T-helper 22 cell (primary cell): ENCODE results near the gene CCL17.
"Not testable (repeated sequence)": the region's sequence is repeated elsewhere in the genome, so short reads cannot be mapped to it uniquely, and the experiment has no call there.

Experiments used
- DNase-seq: peaks from one replicate; pipeline ENCODE4 v3.0.0-alpha.2; 2020; ENCODE audit warnings: low read depth

CCL17 gene

GRCh38 chr16:57403965-57404817, at the start of gene CCL17:
TSS of gene CCL17 (plus strand) at chr16:57404767. CDS start at chr16:57413933, 9,166 bp downstream.
- no peak for DNase-seq

- DNase-seq: no peak
Observed at GRCh38 chr16:57355898-57356414, 48.6 kb upstream of the CCL17 start.

- no peak for DNase-seq
Observed at GRCh38 chr16:57356547-57356946, 48.0 kb upstream of the CCL17 start.

GRCh38 chr16:57357330-57358085, 47.1 kb upstream of the CCL17 start:
- no peak for DNase-seq

DNA sequence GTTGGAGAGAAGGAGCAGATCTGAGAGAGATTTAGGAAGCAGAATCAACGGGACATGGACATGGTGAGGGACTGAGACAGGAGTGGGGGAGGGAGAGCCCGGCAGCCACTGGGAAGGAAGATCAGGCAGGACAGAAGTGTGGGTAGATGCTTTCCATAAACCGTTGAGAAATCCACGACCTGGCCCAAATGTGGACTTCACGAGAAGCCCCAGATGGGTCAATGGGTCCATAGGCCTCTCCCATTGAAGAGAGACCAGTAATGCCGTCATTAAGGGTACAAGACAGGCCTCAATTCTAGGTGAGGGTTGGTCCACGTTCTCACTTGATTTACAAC, 46.5 kb upstream of the CCL17 start:
- DNase-seq: no peak

DNA sequence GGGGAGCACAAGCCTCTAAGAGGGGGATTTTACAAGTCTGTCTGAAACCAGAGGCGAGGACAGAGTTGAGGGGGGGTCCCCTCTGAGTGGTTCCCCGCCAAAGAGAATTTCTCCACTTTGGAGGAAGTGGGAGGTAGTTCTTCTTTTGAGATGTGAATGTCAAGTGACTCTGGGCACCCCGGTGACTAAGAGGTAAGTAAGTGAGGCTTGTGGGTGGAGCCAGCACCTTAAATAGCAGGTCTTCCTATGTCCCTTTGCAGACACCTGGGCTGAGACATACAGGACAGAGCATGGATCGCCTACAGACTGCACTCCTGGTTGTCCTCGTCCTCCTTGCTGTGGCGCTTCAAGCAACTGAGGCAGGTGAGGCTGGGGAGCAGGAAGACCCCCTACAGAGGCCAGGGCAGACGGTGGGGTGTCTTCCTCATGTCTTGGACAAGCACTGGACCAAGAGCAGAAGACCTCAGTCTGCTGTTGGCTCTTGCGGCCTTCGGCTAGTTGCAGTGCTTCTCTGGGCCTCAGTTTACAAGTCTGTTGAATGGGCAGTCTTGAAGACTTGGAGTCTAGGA, 46.0 kb upstream of the CCL17 start, which contains the start of gene CCL22:
CCL22 (plus strand) TSS at position 257 of the 569 bp plus-strand sequence; CDS start at position 291, 34 bp downstream.
- no peak for DNase-seq

DNA sequence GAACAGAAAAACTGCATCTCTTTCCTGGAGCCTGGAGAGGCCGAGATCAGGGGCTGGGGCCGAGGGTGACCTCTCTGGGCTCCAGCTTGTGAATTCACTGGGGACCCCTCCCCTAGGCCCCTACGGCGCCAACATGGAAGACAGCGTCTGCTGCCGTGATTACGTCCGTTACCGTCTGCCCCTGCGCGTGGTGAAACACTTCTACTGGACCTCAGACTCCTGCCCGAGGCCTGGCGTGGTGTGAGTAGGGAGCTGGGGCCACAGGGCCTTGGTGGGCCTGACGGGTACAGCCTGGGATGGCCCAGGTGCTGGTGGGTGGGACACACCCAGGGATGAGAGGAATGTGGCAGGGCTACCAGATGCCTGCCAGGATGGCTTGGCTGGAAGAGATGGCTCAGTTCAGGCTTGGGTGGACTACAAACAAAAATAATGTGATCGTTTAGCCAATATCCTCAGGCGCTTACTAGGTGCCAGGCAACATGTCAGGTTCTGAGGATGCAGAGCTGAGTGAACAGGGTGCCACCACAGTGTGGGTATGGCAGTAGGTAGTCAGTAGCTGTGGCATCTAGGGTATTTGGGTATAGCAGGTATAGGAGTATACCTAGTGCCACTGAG, 44.1 kb upstream of the CCL17 start:
- no peak for DNase-seq

DNA sequence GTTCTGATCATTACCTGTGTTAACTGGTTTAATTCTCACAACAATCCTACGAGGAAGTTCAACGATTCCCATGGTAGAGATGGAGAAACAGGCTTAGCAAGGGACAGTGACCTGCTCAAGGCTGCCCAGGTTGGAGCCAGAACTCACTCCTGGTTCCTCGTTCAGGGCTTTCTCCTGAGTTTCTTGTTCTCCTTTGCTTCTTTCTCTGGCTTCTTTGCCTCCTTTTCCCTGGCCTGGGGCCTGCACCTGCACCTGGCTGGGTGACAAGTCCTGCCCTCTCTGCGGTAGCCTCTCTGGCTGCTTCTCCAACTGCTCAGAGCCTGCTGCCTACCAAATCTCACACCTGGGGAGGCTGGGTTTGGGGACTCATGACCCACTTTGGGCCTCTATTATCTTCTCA, 43.2 kb upstream of the CCL17 start:
- no peak for DNase-seq

- no peak for DNase-seq
Observed at GRCh38 chr16:57364143-57364542, 40.4 kb upstream of the CCL17 start.

DNA sequence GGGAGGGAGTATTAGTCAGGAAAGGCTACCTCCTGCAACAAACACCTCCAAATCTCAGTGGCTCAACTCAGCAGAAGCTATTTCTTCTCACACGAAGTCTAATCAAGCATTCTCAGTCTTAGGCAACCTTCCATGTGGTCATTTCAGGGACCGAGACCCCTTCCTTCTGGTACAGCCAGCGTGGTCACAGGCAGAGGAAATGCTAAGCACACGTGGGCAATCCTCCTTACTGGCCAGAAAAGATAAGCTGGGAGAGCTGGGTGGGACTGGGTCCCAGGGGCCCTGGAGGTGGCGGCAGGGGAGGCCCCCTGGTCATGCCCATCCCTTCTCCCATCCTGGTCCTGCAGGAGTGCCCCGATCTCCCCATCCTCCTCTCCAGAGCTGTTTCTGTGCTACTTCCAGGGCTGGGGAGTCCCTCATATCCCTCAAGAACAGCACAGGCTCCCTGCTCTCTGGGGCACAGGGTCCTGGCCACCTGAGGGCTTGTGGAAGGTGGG, 38.0 kb upstream of the CCL17 start:
- DNase-seq: no peak

DNA sequence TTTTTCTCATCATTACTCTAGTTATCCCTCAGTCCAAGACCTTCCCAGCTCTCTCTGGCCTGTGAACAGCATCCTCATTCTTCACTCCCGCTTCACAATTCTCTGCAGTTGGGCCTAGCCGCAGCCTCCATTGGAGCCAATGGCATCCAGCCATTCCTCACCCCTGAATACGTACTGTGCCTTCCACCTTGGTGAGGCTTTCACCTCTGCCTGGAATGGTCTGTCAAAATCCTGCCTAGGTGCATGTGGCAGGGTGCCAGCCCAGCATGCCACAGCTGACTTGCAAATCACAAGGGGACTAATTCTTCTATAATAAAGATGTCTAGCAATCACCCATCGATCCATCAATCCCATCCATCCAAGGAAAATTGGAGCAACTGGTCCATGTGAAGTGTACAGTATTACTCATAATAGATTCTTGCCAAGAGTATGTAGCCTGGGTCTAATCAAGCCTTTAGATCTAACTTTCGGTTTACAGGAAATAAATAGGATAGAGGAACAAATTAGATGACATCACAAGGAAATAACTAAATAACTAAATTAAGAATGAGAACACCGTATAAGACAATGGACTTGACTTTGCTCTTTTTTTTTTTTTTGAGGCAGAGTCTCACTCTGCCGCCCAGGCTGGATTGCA, 37.3 kb upstream of the CCL17 start:
- DNase-seq: no peak

DNA sequence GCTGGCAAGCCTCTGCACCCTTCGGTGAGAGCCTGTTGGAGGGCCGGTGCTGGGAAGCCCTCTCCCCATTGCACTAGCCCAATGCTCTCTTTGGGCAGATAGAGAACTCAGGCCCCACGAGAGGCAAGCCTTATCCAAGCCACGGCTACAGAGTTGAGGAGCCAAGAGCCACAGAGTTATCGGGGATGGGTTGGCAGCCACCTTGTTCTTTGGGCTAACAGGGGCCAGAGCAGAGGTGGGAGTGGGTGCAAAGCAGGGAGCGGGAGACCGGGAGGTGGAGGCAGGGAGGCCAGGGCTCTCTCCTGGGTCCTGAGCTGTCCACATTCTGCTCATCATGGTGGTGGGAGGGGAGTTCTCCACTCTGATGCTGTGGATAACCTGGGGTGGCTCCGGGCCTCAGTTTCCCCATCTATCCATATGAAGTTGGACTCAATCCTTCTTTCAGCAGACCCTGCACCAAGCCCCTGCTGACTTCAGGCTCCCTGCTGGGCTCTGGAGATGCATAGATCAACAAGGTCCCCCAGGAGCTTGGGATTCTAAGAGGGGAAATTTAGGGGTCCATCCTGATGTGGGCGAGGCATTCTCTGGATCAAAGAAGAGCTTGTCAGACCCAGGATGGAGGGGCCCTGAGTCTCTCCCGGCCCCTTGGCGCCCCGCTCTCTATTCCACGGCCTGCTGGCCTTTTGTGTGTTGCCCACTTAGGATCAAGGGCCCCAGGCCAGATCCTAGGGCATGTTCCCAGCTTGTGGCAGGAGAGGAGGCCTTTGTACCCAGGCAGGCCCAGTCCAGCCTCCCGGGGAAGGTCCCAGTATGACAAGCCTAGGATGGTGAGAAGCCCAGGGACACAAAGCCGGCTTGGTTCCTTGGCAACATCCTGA, 32.8 kb upstream of the CCL17 start:
- no peak for DNase-seq

DNA sequence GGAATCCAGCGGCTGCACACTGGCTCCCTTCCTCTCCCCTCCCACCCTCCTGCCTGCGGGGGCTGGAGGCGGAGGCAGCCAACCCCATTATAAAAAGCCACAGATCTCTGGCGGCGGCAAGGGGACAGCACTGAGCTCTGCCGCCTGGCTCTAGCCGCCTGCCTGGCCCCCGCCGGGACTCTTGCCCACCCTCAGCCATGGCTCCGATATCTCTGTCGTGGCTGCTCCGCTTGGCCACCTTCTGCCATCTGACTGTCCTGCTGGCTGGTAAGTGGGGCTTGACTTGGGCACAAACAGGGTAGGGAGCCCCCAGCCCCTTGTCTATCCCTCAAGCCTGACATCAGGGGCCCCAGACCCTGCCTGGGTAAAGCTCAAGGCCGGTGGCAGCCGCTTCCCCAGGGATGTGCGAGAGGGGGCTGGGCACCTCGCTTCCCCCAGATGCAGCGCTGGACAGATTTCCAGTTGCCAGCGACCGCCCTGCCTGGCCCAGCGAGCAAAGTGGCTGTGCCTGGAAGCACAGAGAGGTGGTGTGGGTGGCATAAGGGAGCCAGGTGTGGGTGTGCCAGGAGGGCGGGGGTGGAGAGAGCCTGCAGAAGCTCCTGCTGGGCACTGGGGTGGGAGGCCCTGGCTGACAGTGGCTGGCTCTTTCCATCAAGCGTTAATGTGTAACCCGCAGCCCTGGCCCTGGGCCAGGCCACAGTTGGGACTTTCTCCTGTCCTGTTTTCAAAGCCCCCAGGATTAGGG, 32.0 kb upstream of the CCL17 start, which contains the start of gene CX3CL1:
CX3CL1 (plus strand) TSS at position 119 of the 745 bp plus-strand sequence; CDS start at position 198, 79 bp downstream.
- DNase-seq: no peak

DNA sequence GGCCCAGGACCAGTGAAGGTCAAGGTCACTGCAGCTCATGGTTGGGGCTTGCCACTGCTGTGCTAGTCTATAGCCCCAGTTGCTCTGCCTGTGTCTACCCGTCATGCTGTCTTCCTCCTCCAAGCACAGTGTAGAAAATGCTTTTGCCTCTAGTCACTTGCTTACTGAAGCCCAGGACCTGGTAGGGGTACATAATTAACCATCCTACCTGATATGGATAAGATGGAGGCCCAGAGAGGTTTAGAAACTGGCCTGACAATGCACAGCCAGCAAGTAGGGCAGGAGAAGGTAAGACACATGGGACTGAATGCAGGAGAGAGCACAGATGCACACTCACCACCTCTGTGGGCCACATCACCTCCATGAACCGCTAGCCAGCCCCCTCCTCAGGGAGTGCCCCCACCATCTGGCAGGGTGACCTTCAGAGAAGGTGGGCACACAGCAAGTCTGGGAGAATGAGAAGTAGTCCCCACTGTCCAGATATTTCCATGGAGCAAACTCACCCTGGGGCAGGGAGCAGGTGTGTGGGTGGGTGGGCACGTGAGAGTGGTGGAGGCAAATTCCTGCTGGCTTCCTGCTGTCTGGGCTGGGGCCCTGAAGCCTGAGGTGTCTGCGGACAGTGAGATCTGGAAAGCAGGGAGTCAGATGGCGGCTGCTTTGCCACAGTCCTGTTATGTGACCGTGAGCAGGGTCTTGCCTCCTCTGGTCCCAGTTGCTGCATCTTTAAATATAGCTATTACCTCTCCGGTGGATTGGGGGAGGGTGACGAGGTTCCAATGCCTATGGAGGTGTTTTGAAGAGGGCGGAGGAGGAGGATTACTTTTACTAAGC, 31.2 kb upstream of the CCL17 start:
- DNase-seq: no peak

DNA sequence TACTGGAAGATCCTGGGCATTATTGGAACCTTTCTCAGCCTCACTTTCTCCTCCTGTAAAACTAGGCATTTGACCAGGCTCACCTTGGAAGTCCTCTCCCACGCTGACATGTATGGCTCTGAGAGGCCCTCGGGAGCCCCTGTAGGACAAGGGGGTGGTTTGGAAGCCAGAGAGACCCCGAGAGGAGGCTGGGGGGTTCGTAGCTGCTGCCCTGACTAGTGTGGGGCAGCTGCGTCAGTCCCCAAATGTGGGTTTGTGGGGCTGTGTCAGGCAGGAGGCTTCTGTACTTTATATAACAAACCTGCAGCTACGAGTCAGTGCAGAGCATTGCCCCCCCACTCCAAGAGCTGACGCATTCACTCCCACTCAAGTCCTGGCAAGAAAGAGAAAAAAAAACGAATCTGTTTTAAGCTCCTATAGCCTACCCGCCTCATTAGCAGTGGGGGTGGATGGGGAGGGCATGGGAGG, 30.5 kb upstream of the CCL17 start:
- DNase-seq: no peak

DNA sequence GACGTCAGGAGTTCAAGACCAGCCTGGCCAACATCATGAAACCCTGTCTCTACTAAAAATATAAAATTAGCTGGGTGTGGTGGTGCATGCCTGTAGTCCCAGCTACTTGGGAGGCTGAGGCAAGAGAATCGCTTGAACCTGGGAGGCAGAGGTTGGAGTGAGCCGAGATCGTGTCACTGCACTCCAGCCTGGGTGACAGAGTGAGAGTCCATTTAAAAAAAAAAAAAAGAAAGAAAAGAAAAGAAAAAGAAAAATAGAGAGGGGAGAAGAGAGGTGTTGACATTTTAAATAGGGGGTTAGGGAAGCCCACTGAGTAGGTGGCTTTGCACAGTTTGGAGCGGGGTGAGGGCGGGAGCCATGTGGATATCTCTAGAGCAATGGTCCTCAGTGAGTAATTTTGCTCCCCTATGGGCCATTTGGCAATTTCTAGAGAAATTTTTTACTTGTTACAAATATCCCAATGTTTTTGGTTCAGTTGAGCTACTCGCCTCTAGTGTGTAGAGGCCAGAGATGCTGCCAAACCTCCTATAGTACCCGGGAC, 29.6 kb upstream of the CCL17 start:
- DNase-seq: not testable (repeated sequence)

GRCh38 chr16:57376313-57376818, 28.2 kb upstream of the CCL17 start:
- DNase-seq: no peak
